Activated naive CD4-positive, alpha-beta T cell treated with Interleukin-2 at 50 U/mL for 16 hours (primary cell): ENCODE data around the gene KMT2A.
"Not testable (repeated sequence)": the region's sequence is repeated elsewhere in the genome, so short reads cannot be mapped to it uniquely, and the experiment has no call there.

ENCODE experiments used
- DNase-seq: peaks from one replicate; pipeline ENCODE4 v3.0.0-alpha.2; 2020

KMT2A gene

GRCh38 chr11:118435893-118436624 lies at the start of gene KMT2A:
TSS of gene KMT2A (plus strand) at chr11:118436492. CDS start at chr11:118436513, 21 bp downstream.
- DNase-seq = peak; percentile 91

GRCh38 chr11:118396097-118396501 lies 40.2 kb upstream of the KMT2A start:
- DNase-seq = no peak

- DNase-seq = no peak
These were observed 38.8 kb upstream of the KMT2A start for GRCh38 chr11:118397448-118397847.

DNA sequence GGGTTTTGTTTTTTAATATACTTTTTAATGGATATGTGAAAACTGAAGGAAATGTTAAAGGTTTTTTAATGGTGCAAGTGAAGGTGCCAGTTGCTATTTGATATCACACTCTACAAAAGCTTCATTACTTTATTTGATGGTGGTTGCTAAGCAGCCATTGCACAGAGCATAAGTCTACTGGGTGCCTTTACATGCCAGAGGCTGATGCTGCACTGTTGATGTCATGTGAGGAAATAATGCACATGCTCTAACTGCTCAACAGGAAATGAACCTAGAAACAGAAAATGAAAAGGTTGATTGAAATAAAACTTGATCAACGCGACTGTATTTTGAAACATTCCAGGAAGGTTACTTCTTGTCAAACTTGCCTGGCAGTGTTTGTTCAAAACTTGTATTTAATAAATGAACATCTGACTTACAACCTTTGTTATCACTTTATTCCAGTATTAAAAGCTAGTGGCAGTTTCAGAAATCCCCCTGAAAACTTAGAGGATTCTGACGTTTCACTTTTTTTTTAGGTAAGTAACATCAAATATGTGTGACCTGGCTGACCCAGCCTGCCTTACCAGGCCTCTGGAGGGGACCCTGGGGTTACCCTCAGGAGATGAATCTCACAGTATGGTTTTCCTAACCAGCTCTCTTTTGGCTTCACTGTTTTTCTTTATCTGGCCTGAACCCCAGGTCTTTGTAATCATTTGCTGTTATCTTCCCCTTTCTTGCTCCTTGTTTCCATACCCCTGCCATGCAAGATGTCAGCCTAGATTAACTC lies 37.3 kb upstream of the KMT2A start:
- DNase-seq = peak; percentile 42

- DNase-seq = peak; percentile 91
These were observed 35.0 kb upstream of the KMT2A start, which contains the start of gene ATP5MG for GRCh38 chr11:118401151-118401879. TSS of gene ATP5MG (plus strand) at chr11:118401606. CDS start at chr11:118401666, 60 bp downstream.

GRCh38 chr11:118401880-118402590 lies 34.3 kb upstream of the KMT2A start:
- DNase-seq = no peak

GRCh38 chr11:118402594-118402993 lies 33.7 kb upstream of the KMT2A start:
- DNase-seq = not testable (repeated sequence)

DNA sequence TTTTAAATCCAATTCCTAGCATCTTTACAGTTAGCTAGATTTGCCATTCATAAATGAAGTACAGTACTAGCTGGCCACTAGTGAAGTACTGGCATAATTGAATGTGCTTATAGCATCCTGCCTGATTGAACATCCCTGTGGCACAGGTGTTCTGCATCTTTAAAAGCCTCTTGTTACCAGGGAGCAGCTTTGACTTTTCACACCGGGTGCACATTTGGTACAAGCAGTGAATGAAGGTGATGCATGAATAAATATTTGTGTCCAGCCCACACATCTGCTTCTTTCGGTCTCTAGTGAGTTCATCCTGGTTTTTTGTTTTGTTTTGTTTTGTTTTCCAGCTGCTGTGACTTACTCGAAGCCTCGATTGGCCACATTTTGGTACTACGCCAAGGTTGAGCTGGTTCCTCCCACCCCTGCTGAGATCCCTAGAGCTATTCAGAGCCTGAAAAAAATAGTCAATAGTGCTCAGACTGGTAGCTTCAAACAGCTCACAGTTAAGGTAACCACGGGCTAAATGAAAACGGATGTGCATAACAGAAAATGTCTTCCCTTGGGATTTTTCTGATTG lies 29.6 kb upstream of the KMT2A start:
- no peak for DNase-seq

DNA sequence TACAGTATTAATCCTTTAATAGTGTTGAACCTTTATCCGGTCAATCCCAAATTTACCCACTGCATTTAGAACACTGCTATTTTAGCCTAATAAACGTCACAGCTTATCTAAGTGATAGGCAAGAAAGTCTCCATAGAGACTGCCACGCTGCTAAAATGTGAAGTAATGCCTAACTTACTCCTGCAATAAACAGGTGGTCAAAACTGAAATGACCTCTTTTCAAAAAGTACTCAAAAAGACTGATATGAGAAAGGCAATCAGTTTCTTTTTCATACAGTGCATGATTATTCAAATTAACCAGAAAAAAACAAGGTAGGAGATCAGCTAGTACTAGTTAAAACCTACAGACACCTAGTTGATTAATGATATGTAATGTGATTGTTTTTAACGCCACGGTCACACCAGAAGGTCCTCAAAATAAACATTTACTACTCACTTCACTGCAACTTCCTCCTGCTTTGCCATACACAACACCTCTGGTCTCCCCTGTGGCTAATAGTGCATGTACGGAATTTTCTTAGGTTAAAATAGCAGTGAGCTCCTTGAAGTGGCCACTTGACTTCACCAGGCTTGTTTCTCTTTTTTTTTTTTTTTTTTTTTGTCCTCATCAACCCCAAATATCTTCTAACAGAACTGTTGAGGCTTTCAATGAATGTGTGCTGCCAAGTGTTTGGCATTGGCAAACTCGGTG lies 26.1 kb upstream of the KMT2A start:
- no peak for DNase-seq

DNA sequence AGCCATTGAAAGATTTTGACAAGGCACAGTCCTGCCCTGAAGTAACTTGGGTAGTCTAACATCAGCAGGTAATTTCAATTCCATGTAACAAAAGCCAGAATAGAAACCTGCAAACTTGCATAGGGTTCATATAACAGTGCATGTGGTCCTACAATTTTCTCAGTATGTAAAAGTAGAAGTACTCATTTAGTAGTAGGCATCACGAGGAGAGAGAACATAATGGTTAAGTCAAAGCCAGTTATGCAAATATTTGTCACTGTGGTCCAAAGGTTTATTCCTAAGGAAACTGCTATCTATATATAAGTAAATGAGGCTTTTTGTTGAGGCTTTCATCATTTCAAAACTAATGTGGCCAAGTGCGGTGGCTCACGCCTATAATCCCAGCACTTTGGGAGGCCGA lies 24.8 kb upstream of the KMT2A start:
- DNase-seq = no peak

GRCh38 chr11:118412921-118413320 lies 23.4 kb upstream of the KMT2A start:
- no peak for DNase-seq

- no peak for DNase-seq
These were observed 21.1 kb upstream of the KMT2A start for GRCh38 chr11:118415062-118415738.

DNA sequence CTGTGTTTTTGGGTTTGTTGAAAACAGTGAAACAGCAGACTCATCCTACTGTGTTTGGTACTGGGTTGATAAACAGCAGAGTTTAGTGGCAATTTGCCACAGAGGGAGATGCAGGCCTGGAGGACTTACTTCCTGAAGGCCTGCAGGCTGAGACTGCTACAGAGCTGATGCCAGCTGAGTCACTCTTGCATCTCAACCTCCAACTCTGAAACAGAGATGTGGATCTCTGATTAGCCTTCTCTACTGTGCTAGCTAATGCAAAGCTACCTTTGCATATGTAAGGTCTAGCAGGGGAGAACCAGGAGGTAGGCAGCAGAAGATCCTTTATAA lies 20.6 kb upstream of the KMT2A start:
- no peak for DNase-seq

DNA sequence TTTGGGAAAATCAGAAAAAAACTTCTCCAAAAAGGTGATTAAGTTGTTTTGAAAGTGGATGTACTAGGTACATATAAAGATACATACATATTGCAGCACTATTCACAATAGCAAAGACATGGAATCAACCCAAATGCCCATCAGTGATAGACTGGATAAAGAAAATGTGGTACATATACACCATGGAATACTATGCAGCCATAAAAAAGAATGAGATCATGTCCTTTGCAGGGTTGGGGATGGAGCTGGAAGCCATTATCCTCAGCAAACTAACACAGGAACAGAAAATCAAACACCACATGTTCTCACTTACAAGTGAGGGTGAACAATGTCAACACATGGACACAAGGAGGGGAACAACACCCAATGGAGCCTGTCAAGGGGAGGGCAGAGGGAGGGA lies 19.4 kb upstream of the KMT2A start:
- not testable (repeated sequence) for DNase-seq

DNA sequence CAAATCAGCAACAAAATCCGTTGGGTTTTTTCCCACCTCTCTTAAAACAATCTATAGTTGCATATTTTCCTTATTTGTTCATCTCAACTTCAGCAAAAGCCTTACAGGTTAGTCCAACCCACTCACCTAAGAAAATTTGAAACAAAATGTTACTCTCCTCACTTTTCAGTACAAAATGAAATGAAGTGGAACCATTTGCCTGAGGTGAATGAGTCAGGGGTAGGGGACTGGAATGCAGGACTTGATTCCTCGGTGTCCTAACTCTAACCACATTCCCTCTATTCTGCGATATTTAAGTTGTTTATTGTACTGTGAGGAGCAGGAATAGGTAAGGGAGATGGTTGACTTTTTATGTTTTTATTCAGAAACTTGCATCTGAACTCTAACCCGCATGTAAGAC lies 18.5 kb upstream of the KMT2A start:
- no peak for DNase-seq

- DNase-seq = no peak
These were observed 17.5 kb upstream of the KMT2A start for GRCh38 chr11:118418766-118419165.

DNA sequence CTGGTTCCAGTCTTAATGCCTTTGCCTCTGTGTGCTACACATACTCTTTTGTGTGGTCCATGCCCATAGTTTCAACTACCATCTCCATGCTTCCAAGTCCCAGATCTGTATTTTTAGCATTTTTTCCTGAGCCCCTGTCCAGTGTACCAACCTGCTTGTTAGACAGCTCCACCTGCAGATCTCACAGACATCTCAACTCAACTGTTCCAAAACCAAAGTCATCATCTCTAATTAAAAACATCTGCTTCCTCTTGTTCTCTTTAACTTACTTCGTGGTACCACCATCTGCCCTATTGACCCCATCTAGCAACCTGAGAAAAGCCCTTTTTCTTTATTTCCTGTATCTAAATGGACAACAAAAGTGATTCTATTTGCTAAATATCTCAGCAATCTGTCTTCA lies 8.6 kb upstream of the KMT2A start:
- DNase-seq = no peak

DNA sequence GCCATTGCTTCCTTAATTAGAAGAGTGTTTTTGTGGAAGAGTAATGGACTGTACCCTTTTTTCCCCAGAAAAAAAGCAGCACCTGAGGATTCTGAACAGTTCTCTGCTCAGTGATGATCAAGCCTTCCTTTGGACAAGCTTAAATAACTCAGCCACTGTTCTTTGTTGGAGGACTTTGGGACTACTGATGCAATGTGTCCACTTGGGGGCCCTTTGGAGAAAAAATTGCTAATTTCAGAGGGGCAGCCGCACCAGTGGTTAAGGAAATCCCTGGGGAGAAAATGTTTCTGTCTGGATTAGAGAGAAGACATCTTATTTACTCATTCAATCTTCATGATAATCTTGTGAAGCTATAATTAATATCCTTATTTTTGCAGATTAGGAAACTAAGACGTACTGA lies 5.3 kb upstream of the KMT2A start:
- no peak for DNase-seq

- DNase-seq = no peak
These were observed 2.2 kb upstream of the KMT2A start for GRCh38 chr11:118434123-118434552.

DNA sequence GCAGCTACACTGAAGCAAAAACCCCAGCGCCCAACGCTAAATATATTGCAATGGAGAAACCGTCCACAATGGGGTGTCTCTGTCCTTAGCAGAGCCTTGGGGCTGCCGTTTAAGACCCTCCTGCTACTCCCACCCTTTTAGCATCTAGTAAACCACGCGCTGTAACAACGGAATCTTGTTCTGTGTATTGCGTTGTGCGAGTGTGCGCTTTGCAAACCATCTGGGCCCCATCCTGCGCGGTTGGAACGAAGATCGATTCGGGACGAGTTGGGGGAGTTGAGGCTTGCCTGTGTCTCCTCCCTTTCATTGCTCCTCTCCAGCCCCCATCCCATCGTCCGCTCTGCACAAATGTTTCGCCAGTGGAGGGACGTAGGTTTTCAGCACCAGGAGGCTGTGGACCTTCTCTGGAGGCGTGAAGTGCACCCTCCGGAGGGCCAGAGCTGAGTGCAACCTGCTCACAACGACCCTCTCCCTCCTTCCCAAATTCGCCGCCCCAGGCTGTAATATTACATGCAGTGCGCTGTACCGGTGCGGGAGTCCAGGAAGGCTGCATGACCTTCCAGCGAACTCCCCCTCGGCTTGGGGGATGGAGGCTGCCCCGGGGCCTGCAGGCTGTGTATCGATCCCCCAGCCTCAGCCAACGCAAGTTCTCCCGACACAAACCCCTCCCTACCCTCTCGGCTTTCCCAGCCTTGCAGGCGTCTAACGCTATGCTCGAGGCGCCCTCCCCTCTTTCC lies 1.6 kb upstream of the KMT2A start:
- peak; percentile 50 for DNase-seq
